AG20443 (cell line): ENCODE measurements around the gene YLPM1.
"Not testable (repeated sequence)": the region's sequence is repeated elsewhere in the genome, so short reads cannot be mapped to it uniquely, and the experiment has no call there.

Source experiments
- DNase-seq: peaks from one replicate; pipeline ENCODE4 v3.0.0; 2012; ENCODE audit warnings: low spot score, mixed read lengths

YLPM1 gene, protein sequence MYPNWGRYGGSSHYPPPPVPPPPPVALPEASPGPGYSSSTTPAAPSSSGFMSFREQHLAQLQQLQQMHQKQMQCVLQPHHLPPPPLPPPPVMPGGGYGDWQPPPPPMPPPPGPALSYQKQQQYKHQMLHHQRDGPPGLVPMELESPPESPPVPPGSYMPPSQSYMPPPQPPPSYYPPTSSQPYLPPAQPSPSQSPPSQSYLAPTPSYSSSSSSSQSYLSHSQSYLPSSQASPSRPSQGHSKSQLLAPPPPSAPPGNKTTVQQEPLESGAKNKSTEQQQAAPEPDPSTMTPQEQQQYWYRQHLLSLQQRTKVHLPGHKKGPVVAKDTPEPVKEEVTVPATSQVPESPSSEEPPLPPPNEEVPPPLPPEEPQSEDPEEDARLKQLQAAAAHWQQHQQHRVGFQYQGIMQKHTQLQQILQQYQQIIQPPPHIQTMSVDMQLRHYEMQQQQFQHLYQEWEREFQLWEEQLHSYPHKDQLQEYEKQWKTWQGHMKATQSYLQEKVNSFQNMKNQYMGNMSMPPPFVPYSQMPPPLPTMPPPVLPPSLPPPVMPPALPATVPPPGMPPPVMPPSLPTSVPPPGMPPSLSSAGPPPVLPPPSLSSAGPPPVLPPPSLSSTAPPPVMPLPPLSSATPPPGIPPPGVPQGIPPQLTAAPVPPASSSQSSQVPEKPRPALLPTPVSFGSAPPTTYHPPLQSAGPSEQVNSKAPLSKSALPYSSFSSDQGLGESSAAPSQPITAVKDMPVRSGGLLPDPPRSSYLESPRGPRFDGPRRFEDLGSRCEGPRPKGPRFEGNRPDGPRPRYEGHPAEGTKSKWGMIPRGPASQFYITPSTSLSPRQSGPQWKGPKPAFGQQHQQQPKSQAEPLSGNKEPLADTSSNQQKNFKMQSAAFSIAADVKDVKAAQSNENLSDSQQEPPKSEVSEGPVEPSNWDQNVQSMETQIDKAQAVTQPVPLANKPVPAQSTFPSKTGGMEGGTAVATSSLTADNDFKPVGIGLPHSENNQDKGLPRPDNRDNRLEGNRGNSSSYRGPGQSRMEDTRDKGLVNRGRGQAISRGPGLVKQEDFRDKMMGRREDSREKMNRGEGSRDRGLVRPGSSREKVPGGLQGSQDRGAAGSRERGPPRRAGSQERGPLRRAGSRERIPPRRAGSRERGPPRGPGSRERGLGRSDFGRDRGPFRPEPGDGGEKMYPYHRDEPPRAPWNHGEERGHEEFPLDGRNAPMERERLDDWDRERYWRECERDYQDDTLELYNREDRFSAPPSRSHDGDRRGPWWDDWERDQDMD (N-terminal part only)

DNA sequence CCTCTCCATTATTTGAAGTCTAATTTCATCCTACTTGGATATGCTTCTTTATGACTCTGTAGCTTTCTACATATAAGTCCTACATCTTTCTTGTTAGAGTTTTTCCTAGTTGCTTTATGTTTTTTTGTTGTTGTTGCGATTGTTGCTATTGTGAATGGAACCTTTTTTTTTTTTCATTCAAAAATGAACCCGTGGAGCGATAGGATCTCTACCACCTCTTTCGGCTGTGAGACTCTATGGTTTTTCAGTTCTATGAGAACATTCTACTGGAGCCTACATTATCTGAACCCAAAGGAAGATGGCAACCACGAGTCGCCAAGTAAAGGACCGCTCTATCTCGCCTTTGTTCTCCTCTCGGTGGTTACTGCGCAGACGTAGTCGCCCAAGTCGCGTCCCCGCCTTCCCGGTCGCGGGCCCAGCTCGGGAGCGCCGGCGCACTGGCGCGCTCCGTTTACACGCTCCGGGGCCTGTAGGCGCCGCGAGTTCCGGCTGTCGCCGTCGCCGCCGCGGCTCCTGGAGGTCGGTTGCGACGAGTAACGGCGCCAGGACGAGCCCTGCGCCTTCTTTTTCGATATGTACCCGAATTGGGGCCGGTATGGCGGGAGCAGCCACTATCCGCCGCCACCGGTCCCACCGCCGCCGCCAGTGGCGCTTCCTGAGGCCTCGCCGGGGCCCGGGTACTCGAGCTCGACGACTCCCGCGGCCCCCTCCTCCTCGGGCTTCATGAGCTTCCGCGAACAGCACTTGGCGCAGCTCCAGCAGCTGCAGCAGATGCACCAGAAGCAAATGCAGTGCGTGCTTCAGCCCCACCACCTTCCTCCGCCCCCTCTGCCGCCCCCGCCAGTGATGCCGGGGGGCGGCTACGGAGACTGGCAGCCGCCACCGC, at the start of gene YLPM1:
YLPM1 (plus strand) TSS at position 400 of the 886 bp plus-strand sequence; CDS start at position 574, 174 bp downstream.
- peak; percentile 99 for DNase-seq

DNA sequence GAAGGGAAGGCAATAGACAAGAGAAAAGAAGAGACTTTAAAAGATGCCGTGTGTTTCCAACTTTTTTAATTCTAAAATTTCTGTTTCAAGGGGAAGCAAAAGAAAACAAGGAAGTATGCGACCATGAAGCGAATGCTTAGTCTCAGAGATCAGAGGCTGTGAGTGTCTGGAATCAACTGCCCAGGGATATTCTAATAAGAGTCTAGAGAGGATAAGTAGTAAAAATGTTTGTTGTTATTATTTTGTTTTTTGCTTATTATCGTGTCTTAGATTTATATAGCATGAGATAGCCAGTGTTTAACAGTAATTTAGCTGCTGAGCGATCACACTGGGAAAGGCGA, 49.8 kb upstream of the YLPM1 start:
- no peak for DNase-seq

DNA sequence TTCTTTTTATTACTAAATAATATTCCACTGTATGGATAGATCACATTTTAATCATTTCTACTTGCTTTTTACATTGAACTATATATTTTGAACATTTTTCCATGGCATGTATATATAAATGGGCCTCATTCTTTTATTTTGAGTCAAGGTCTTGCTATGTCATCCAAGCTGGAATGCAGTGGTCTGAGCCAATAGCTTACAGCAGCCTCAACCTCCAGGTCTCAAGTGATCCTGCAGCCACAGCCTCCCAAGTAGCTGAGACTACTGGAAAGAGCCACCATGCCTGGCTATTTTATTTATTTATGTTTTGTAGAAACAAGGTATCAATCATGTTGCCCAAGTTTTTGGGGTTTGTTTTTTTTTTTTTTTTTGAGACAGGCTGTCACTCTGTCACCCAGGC, 42.6 kb upstream of the YLPM1 start:
- DNase-seq: no peak

DNA sequence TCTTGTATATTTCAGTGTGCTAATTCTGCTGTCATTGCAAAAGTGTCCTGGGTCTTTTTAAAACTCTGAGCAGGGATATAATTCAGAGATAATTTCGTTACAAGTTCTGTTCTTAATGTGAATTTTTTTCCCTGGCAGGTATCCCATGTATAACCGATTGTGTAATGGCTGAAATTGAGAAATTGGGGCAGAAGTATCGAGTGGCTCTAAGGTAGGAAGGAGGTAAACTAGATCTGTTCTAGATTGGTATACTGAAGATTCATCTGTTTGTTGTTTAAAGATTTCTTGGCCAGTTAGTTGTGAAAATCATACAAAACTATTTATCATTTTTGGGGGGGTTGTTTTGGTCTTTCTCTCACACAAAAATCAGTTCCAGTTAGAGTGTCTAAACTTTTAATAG, 40.0 kb upstream of the YLPM1 start:
- no peak for DNase-seq

DNA sequence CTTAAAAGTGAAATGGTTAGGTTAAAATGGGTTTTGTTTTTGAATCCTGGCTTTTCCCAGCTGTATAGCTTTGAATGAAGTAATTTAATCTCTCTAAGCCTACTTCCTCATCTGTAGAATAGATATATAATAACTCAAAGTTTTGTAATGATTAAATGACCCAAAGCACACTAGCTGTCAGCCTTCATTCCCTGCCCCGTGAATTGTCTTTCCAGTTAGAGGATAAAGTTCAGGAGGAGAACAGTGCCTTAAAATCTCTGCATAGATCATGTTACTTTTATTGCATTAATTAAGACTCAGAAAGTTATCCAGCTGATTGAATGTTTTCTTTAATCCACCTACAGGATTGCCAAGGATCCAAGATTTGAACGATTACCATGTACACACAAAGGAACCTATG, 30.7 kb upstream of the YLPM1 start:
- DNase-seq: no peak

DNA sequence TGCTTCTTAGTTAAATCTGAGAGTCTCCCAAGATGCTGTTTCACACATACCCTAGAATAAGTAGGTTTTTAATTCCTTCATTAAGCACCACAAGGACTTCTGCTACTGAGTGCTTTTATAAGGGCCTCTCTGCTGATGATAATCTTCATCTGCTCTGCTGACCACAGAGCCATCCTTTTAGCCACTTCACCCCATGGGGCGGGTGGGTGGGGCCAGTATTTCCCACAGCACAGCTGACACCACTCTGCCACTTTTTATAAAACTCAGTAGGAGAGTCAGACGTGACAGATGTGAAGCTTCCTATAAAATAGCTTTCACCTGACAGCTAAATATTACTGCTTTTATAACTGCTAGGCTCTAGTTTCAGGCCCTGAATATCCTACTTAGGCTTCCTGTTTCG, 29.9 kb upstream of the YLPM1 start:
- no peak for DNase-seq

DNA sequence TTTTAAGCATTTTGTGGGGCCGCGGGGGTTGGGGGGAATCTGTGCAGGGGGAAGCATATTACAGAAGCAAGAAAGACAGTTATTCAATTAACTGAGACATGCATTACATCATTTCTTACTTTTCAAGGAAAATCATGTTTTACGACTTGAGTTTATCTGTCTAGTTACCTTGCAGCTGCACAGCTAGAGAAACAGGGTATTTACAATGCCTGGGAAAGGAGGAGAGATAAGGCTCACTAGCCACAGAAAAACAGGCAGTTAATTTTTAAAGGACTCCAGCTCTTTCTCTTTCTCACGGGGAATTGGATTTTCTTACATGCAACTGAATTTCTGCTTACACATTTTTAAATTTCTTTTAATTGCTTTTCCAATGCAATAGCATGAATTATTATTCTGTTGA, 28.0 kb upstream of the YLPM1 start:
- DNase-seq: no peak

DNA sequence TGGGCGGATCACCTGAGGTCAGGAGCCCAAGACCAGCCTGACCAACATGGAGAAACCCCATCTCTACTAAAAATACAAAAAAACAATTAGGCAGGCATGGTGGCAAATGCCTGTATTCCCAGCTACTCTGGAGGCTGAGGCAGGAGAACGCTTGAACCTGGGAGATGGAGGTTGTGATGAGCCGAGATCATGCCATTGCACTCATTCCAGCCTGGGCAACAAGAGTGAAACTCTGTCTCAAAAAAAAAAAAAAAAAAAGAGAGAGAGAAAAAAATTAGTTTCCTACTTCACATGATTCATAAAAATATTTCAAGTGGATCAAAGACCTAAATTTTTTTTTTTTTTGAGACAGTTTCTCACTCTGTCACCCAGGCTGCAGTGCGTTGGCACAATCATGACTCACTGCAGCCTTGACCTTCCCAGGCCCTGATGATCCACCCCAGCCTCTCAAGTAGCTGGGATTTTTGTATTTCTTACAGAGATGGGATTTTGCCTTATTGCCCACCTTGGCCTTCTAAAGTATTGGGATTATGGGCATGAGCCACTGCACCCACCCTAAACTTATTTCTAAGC, 25.3 kb upstream of the YLPM1 start:
- DNase-seq: no peak

DNA sequence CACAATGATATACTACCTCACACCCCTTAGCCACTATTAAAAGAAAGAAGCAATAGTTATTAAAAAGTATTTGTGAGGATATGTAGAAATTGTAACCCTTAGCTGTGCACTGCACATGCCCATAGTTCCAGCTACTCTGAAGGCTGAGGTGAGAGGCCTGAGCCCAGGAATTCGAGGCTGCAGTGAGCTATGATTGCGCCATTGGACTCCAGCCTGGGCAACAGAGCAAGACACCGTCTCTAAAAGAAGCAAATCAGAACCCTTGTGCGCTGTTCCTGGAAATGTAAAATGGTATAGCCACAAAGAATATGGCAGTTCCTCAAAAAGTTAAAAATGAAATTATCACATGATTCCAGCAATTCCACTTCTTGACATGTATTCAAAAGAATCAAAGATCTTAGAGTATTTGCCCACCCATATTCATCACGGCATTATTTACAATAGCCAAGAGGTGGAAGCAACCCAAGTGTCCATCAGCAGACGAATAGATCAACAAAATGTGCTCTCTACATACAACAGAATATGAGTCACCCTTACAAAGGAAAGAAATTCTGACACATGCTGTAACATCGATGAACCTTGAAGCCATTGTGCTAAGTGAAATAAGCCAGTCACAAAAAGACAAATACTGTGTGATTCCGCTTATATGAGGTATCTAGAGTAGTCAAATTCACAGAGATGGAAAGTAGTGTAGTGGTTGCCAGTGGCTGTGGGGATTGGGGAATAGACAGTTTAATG, 23.7 kb upstream of the YLPM1 start:
- DNase-seq: no peak

DNA sequence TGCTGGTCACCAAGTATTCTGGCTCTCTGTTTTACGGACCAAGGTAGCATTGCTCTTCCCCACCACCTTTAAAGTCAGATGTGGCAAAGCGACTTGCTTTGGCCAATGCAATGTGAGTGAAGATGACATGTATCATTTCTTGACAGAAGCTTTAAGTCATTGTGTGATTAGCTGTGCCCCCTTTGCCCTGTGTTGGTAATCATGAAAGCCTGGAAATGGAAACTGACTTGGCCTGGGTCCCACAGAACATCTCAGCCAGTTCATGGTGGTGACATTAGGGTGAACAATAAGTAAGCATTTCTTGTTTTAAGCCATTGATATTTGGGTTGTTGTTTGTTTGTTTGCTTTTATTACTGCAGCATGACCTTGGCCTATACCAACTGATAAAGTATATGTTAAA, 15.9 kb upstream of the YLPM1 start:
- no peak for DNase-seq

DNA sequence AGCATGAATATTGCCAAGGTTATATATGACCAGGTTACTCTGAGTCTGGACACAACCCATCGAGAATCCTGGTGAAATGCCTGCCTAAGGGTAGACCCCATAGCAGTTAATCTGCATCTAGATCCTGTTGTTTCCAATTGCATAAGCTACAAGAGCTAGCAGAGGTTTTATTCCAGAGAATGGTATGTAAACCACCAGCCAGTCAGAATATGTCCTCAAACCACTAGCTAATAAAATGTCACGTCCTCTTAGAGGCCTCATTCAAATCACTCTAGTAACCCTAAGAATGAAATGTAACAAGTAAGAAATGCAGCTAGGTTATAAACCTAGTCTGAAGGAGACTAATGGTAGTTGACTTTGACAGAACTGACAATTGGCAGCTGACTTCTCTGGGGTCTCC, 9.0 kb upstream of the YLPM1 start:
- no peak for DNase-seq

DNA sequence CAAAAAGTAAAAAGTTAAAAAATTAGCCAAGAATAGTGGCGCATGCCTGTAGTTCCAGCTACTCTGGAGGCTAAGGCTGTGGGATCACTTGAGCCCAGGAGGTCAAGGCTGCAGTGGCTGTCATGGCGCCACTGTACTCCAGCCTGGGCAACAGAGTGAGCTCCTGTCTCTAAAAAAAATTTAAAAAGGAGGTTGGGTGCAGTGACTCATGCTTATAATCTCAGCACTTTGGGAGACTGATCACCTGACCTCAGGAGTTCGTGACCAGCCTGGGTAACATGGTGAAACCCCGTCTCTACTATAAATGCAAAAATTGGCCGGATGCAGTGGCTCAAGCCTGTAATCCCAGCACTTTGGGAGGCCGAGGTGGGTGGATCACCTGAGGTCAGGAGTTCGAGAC, 8.2 kb upstream of the YLPM1 start:
- DNase-seq: no peak

DNA sequence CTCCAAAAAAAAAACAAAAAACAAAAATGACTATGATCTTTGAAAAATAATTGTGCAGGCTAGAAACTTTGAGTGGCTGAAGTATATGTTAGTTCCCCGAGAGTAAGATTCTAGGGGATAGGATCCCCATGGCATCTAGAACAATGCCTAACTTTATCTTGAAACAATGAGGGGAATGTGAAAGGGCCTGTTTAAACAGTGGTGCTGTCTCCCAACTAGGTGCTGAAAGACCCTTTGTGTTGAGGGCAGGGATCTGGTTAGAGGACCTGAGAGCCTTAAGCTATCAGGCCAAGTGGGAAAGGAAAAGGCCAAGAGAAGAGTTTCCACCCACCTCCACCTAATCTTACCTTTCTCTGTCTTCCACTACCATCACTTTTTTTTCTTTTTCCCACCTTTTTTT, 6.8 kb upstream of the YLPM1 start:
- DNase-seq: no peak

DNA sequence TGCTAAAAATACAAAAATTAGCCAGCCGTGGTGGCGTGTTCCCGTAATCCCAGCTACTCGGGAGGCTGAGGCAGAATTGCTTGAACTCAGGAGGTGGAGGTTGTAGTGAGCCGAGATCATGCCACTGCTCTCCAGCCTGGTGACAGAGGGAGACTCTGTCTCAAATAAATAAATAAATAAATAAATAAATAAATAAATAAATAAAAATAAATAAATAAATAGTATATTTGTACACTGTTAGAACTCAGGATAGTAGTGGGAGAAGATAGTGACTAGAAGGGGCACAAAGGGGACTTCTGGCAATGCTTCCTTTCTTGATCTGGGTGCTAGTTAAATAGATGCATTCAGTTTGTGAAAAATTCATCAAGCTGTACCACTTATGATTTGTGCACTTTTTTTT, 4.6 kb upstream of the YLPM1 start:
- DNase-seq: not testable (repeated sequence)

DNA sequence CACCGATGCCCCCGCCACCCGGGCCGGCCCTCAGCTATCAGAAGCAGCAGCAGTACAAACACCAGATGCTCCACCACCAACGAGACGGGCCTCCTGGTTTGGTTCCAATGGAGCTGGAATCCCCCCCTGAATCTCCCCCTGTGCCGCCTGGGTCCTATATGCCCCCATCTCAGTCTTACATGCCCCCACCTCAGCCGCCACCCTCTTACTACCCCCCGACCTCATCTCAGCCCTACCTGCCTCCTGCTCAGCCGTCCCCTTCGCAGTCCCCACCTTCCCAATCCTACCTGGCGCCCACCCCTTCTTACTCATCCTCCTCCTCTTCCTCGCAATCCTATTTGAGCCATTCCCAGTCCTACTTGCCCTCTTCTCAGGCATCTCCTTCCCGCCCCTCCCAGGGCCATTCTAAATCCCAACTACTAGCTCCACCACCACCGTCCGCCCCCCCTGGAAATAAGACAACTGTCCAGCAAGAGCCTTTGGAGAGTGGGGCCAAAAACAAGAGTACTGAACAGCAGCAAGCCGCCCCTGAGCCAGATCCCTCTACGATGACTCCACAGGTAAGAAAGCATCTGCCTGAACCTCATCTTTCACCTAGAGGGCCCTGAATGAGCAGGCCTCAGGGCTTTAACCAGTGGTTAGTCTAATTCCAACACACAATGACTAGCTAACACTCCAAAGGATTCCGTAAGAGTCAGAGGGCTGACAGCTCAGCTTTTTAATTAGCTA, 851 bp downstream of the YLPM1 start:
- peak; percentile 34 for DNase-seq

DNA sequence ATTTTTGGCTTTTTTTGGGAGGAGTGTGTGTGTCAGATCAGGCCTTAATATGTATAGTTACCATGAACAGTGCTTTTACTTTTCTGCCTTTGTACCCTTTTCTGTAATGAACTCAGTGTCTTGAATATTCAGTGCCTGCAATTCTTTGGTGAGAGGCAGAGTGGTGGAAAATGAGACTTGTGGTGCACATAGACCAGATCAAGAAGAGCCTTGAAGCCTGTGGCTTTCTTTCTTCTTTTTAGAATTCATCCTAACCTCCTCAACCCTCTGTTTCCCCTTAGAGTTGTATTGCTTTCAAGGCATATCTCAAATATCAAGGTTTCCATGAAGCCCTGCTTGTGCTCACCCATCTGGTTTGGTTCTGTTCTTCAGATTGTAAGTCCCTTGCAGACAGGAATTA, 2.6 kb downstream of the YLPM1 start:
- no peak for DNase-seq

DNA sequence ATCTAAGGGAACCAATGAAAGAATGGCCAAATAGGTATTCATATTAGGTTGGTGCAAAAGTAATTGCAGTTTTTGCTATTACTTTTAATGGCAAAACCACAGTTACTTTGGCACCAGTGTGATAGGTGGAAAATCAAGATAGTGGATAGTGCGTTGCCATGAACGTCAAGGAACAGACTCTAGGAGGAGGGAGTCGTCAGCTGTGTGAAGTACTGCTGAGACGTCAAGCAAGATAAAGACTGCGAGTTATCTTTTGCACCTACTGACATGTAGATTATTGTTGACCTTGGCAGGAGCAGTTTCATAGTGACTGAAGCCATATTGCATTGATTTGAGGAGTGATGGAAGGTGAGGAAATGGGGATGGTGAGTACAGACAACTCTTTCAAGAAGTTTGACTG, 8.3 kb downstream of the YLPM1 start:
- no peak for DNase-seq

DNA sequence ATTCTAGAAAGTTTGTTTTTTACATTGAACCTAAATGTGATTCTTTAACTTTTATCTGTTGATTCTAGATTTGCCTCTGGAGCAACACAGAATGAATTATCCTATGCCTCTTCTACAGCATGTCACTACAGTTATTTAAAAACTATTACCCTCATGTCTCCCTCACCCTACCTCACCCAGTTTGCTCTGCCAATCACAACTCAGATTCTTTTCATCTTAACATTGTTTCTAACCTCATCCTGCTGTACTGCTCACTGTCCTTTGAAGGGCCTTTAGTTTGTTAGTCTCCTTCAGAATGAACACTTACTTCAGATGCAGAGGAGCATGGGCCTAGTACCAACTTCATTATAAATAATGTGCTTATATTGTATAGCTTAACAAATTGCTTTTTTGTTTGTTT, 21.5 kb downstream of the YLPM1 start:
- no peak for DNase-seq

DNA sequence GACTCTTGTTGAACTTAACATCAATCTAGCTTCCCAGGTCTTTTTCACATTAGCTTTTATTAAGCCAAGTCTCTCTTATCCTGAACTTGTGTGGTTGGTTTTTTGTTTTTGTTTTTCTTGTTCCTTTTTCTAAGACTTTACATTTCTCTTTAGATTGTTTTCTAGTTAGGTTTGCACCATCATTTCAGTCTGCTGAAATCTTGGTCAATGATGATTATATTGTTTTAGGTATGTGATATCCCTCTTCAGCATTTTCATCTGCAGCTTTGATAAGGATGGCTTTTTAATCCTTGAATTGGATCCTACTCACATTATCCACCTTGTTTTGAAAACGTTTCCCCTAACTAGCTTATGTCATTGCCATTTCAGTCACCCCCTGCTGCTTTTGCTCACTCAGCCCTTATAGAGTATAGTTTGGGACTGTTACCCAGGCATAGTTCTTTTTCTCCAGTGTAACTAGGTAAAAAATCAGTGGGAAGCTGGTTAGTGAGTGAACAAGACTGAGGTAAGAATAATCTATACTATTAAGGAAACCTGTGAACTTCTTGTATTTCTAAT, 22.0 kb downstream of the YLPM1 start:
- no peak for DNase-seq
